Measurements from ENCODE around the gene KCP.

The KCP gene

GRCh38 chr7:128874140-128875031 is 36.1 kb downstream of the KCP start:
- DNase-seq (ENCODE audit: low read depth in 2 of 2), result no peak

GRCh38 chr7:128873234-128873633 is 37.3 kb downstream of the KCP start:
- DNase-seq (ENCODE audit: low read depth in 2 of 2), result no peak

GRCh38 chr7:128872394-128872824 is 38.1 kb downstream of the KCP start:
- no peak for DNase-seq (ENCODE audit: low read depth in 2 of 2)

- DNase-seq (ENCODE audit: low read depth in 2 of 2), result no peak
Measured at GRCh38 chr7:128871050-128871449, 39.5 kb downstream of the KCP start.

GRCh38 chr7:128869944-128870285 is 40.6 kb downstream of the KCP start:
- no peak for DNase-seq (ENCODE audit: low read depth in 2 of 2)

GRCh38 chr7:128869138-128869943 is 41.2 kb downstream of the KCP start:
- peak in 1 of 2 donors; percentile 23 for DNase-seq (ENCODE audit: low read depth in 2 of 2)

GRCh38 chr7:128868624-128869137 is 41.8 kb downstream of the KCP start:
- DNase-seq (ENCODE audit: low read depth in 2 of 2), result no peak

GRCh38 chr7:128867842-128868623 is 42.5 kb downstream of the KCP start:
- DNase-seq (ENCODE audit: low read depth in 2 of 2), result no peak

- no peak for DNase-seq (ENCODE audit: low read depth in 2 of 2)
Measured at GRCh38 chr7:128867241-128867640, 43.3 kb downstream of the KCP start.

GRCh38 chr7:128865996-128866877 is 44.3 kb downstream of the KCP start:
- no peak for DNase-seq (ENCODE audit: low read depth in 2 of 2)

- no peak for DNase-seq (ENCODE audit: low read depth in 2 of 2)
Measured at GRCh38 chr7:128865303-128865702, 45.2 kb downstream of the KCP start.

GRCh38 chr7:128863433-128863989 is 47.0 kb downstream of the KCP start:
- peak in 1 of 2 donors; percentile 14 for DNase-seq (ENCODE audit: low read depth in 2 of 2)

GRCh38 chr7:128862571-128863432 is 47.7 kb downstream of the KCP start, which contains the start of gene ATP6V1F:
Gene ATP6V1F, plus strand, starts transcription at chr7:128862856. Its CDS starts 49 bp downstream, at chr7:128862905.
- peak; percentile 95 to 98 for DNase-seq (ENCODE audit: low read depth in 2 of 2)

- DNase-seq (ENCODE audit: low read depth in 2 of 2), result no peak
Measured at GRCh38 chr7:128861957-128862570, 48.4 kb downstream of the KCP start.

- no peak for DNase-seq (ENCODE audit: low read depth in 2 of 2)
Measured at GRCh38 chr7:128860158-128861073, 50.1 kb downstream of the KCP start.

GRCh38 chr7:128859232-128860157 is 51.0 kb downstream of the KCP start:
- no peak for DNase-seq (ENCODE audit: low read depth in 2 of 2)
